WTC11 (cell line): ENCODE data around the gene FOXB2. TPM values are rescaled to one million over a fixed set of nuclear protein-coding genes. Genes with fewer than 3 reads are reported as not detected.
"Not testable (repeated sequence)": the region's sequence is repeated elsewhere in the genome, so short reads cannot be mapped to it uniquely, and the experiment has no call there.

ENCODE experiments used
- ATAC-seq: fragments of 200-7000 bp; cut with Tn5 transposase; 2 replicates; pipeline ENCODE4 v1.10.0; 2021; ENCODE audit warnings: mild to moderate bottlenecking, moderate library complexity
- Bru-seq: library from RNA; stranded (reverse); fragments of 400-500 nt; gene quantifications from one replicate; lab custom pipeline; 2021; lab: Mats Ljungman, UMichigan
- CTCF ChIA-PET: fragments of 300-600 bp; sonication (Branson Sonifier 250); formaldehyde crosslinking; loops from one replicate; lab custom pipeline; 2021; ENCODE audit warnings: antibody characterized with exemption; lab: Charles Lee
- POLR2A ChIA-PET: fragments of 350-600 bp; sonication (Branson Sonifier 250); formaldehyde crosslinking; loops from one replicate; lab custom pipeline; 2021; ENCODE audit warnings: antibody characterized with exemption; lab: Charles Lee
- DNase-seq: peaks from one replicate; pipeline ENCODE4 v3.0.0; 2021; ENCODE audit warnings: low spot score
- H3K27ac Mint-ChIP-seq: 2 replicates; pipeline ENCODE4 v1.8.0; 2021; ENCODE audit warnings: mixed read lengths
- H3K27me3 Mint-ChIP-seq: 2 replicates; pipeline ENCODE4 v1.8.0; 2021; ENCODE audit warnings: low read depth, mild to moderate bottlenecking, moderate library complexity, mixed read lengths
- H3K36me3 Mint-ChIP-seq: 2 replicates; pipeline ENCODE4 v1.8.0; 2021; ENCODE audit warnings: mixed read lengths
- H3K4me1 Mint-ChIP-seq: 2 replicates; pipeline ENCODE4 v1.8.0; 2022; ENCODE audit warnings: mixed read lengths
- H3K4me3 Mint-ChIP-seq: 2 replicates; pipeline ENCODE4 v1.8.0; 2021; ENCODE audit warnings: mild to moderate bottlenecking, moderate library complexity, mixed read lengths
- H3K9me3 Mint-ChIP-seq: 2 replicates; pipeline ENCODE4 v1.8.0; 2021; ENCODE audit warnings: mixed read lengths
- CTCF ChIP-seq: fragments of 200-600 bp; IDR thresholded peaks from 2 replicates; pipeline ENCODE4 v1.8.0; 2022; ENCODE audit warnings: antibody characterized with exemption
- E2F1 ChIP-seq: sonication (generic); formaldehyde crosslinking; IDR thresholded peaks from 2 replicates; pipeline ENCODE4 v1.8.0; 2022; ENCODE audit warnings: mild to moderate bottlenecking, missing genetic modification reagents
- ERG ChIP-seq: fragments of 250-450 bp; sonication (Bioruptor Pico); IDR thresholded peaks from 2 replicates; pipeline ENCODE4 v1.8.0; 2021; ENCODE audit warnings: mild to moderate bottlenecking
- NR1H2 ChIP-seq: sonication (generic); formaldehyde crosslinking; IDR thresholded peaks from 2 replicates; pipeline ENCODE4 v1.9.0; 2021; ENCODE audit warnings: mild to moderate bottlenecking, moderate library complexity, missing genetic modification reagents
- TEAD1 ChIP-seq: sonication (generic); formaldehyde crosslinking; IDR thresholded peaks from 2 replicates; pipeline ENCODE4 v1.8.0; 2022; ENCODE audit warnings: mild to moderate bottlenecking, missing genetic modification reagents
- ZNF121 ChIP-seq: sonication (generic); formaldehyde crosslinking; IDR thresholded peaks from 2 replicates; pipeline ENCODE4 v1.8.0; 2023; ENCODE audit warnings: missing genetic modification reagents
- ZNF396 ChIP-seq: fragments of 250-450 bp; sonication (Bioruptor Pico); IDR thresholded peaks from 2 replicates; pipeline ENCODE4 v1.8.0; 2021; ENCODE audit warnings: mild to moderate bottlenecking, moderate library complexity, borderline replicate concordance
- ZNF532 ChIP-seq: fragments of 250-450 bp; sonication (Bioruptor Pico); IDR thresholded peaks from 2 replicates; pipeline ENCODE4 v1.9.0; 2021; ENCODE audit warnings: mild to moderate bottlenecking, borderline replicate concordance
- long read RNA-seq, 3 experiments: library from RNA in 1 of 3; library from capped mRNA in 1 of 3; library from polyadenylated mRNA in 1 of 3; unstranded in 2 of 3; stranded (forward) in 1 of 3; transcript quantifications; one replicate each; pipeline ENCODE4 v2.0.0, GENCODE V29; 2021
- total RNA-seq: library from RNA; stranded (reverse); gene quantifications from 3 replicates; pipeline ENCODE4 v1.2.3, GENCODE V29; 2021

The FOXB2 gene
- total RNA-seq (0.22 to 0.50 TPM in 2 of 3 replicates, not detected in the other), Bru-seq, nascent RNA (percentile 17 among the genes with signal in this experiment)
- long read RNA-seq, experiment 1 = 0 reads
- long read RNA-seq, experiment 2, partial matches to known transcripts = 0 of 2 reads
- long read RNA-seq, experiment 2, other reads (novel, unspliced or antisense) = 0 of 2 reads
- long read RNA-seq, experiment 3 = 0 reads

- POLR2A ChIA-PET = no interaction called here
- peak; percentile 0; the same call in 1 of the 2 replicates for ATAC-seq
- H3K36me3 Mint-ChIP-seq = no peaks in the 10 kb centered on the region
- CTCF ChIA-PET = interaction anchor here (3.3 to 8.2 kb wide), 2 partner anchors 23 to 132 kb away, joined by 12 to 85 read pairs; no protein-coding TSS in a partner anchor
- no peak for TF ChIP-seq ZNF121 (CRISPR knock-in tag)
- 0 out of 2 replicates have a peak, but pooled peaks have one; percentile 20 for TF ChIP-seq NR1H2
- peak; percentile 43 for DNase-seq
- no peak within 1 kb of the TSS for H3K27ac Mint-ChIP-seq
- H3K9me3 Mint-ChIP-seq = no peaks in the 10 kb centered on the region
- peaks cover 100% of the 10 kb centered on the region for H3K27me3 Mint-ChIP-seq
- peak within 1 kb of the TSS; percentile 78 for H3K4me3 Mint-ChIP-seq
- H3K4me1 Mint-ChIP-seq = peaks cover 70% of the 10 kb centered on the region
These were observed at the start of gene FOXB2 for GRCh38 chr9:77019236-77019925. FOXB2 (plus strand) TSS chr9:77019655; CDS start chr9:77019655, 0 bp downstream.

- Mint-ChIP-seq H3K27ac (no peak overlapping the region), H3K9me3 (peaks cover 7% of the 10 kb centered on the region), H3K27me3 (peaks cover 4% of the 10 kb centered on the region), H3K36me3 (no peaks in the 10 kb centered on the region; the same call in 1 of the 2 replicates), H3K4me1 (no peaks in the 10 kb centered on the region), H3K4me3 (no peak overlapping the region)
- TF ChIP-seq ERG (CRISPR knock-in tag) = no peak
- no peak for TF ChIP-seq TEAD1 (CRISPR knock-in tag)
- TF ChIP-seq E2F1 (CRISPR knock-in tag) = no peak
- TF ChIP-seq CTCF = no peak
- TF ChIP-seq ZNF532 (CRISPR knock-in tag) = no peak
- no peak for TF ChIP-seq ZNF396 (CRISPR knock-in tag)
- ATAC-seq (no peak), DNase-seq (no peak)
- ChIA-PET POLR2A (no interaction called here), CTCF (no interaction called here)
These were observed 49.7 kb upstream of the FOXB2 start for GRCh38 chr9:76969716-76970115.

GRCh38 chr9:76978831-76979230 lies 40.6 kb upstream of the FOXB2 start:
- H3K4me3 Mint-ChIP-seq, POLR2A ChIA-PET, DNase-seq, ATAC-seq, H3K4me1 Mint-ChIP-seq, H3K9me3 Mint-ChIP-seq, H3K27me3 Mint-ChIP-seq, H3K36me3 Mint-ChIP-seq, H3K27ac Mint-ChIP-seq: not testable (repeated sequence)
- CTCF ChIA-PET = interaction anchor here (0.6 to 2.0 kb wide), 3 partner anchors 18 to 1950 kb away, joined by 3 to 6 read pairs (median 3); no protein-coding TSS in a partner anchor
